Measurements from ENCODE around the gene CLDN11.

CLDN11 gene

GRCh38 chr3:170470063-170471016 lies 51.7 kb downstream of the CLDN11 start:
- peak; percentile 56 for DNase-seq (ENCODE audit: low spot score)

- no peak for DNase-seq (ENCODE audit: low spot score)
These were observed 52.5 kb downstream of the CLDN11 start for GRCh38 chr3:170471149-170471548.

- DNase-seq (ENCODE audit: low spot score) = no peak
These were observed 54.7 kb downstream of the CLDN11 start for GRCh38 chr3:170473358-170473757.

- no peak for DNase-seq (ENCODE audit: low spot score)
These were observed 56.5 kb downstream of the CLDN11 start for GRCh38 chr3:170475092-170475685.

GRCh38 chr3:170476291-170476690 lies 57.6 kb downstream of the CLDN11 start:
- no peak for DNase-seq (ENCODE audit: low spot score)

GRCh38 chr3:170477395-170477794 lies 58.7 kb downstream of the CLDN11 start:
- no peak for DNase-seq (ENCODE audit: low spot score)

- no peak for DNase-seq (ENCODE audit: low spot score)
These were observed 61.4 kb downstream of the CLDN11 start for GRCh38 chr3:170480111-170480510.

GRCh38 chr3:170482199-170482598 lies 63.5 kb downstream of the CLDN11 start:
- no peak for DNase-seq (ENCODE audit: low spot score)

GRCh38 chr3:170483485-170484262 lies 65.0 kb downstream of the CLDN11 start:
- no peak for DNase-seq (ENCODE audit: low spot score)

Data from AG08396 (cell line).